HCT116 (cell line): Measurements from ENCODE around the gene NMD3. TPM values are rescaled to one million over a fixed set of nuclear protein-coding genes. Genes with fewer than 3 reads are reported as not detected.

Source experiments
- ATAC-seq: fragments of 200-7000 bp; cut with Tn5 transposase; 2 replicates; pipeline ENCODE4 v1.9.1; 2020; ENCODE audit warnings: mild to moderate bottlenecking, moderate library complexity
- BruUV-seq: library from RNA; stranded (reverse); fragments of 400-500 nt; replicated peaks from 2 replicates; lab custom pipeline; 2021; lab: Mats Ljungman, UMichigan
- CTCF ChIA-PET: fragments of 300-600 bp; sonication (Branson Sonifier 250); formaldehyde crosslinking; loops from one replicate; lab custom pipeline; 2021; ENCODE audit warnings: antibody characterized with exemption; lab: Charles Lee
- POLR2A ChIA-PET: fragments of 300-600, 350-600 bp; sonication (Branson Sonifier 250); formaldehyde crosslinking; loops from one replicate; lab custom pipeline; 2021; ENCODE audit warnings: antibody characterized with exemption; lab: Charles Lee
- RAD21 ChIA-PET, 2 experiments: fragments of 300-600 bp; sonication (Branson Sonifier 250); formaldehyde crosslinking; loops; one replicate each; lab custom pipeline; 2023; ENCODE audit warnings: low total read pairs in 2 of 2; ENCODE audit not compliant: uncharacterized antibody in 2 of 2, unreplicated experiment in 2 of 2, low non-redundant PET in 1 of 2; lab: Charles Lee
- DNase-seq: peaks from one replicate; pipeline ENCODE4 v3.0.0-alpha.2; 2010; ENCODE audit warnings: low read depth, low spot score
- H2AFZ ChIP-seq: fragments of 200-600 bp; shearing (Covaris generic), sonication (generic); 2 replicates; pipeline ENCODE4 v1.6.1; 2017; ENCODE audit warnings: low read depth, mixed run types, mixed read lengths, antibody characterized with exemption, low read length; ENCODE audit not compliant: poor library complexity, severe bottlenecking
- H3K27ac ChIP-seq: 2 replicates; pipeline ENCODE4 v1.5.1; 2012; ENCODE audit warnings: low read depth, low read length
- H3K27me3 ChIP-seq: fragments of 200-600 bp; sonication (generic); 2 replicates; pipeline ENCODE4 v1.6.1; 2016; ENCODE audit warnings: mixed run types, low read length, mixed read lengths; ENCODE audit not compliant: insufficient read depth
- H3K36me3 ChIP-seq, 2 experiments: fragments of 200-500 bp in 1 of 2; fragments of 200-600 bp in 1 of 2; sonication (Bioruptor generic) in 1 of 2; sonication (generic) in 1 of 2; 2 replicates each; pipeline versions ENCODE4 v1.5.1 to v1.6.1; 2014 to 2016; ENCODE audit warnings: low read length in 2 of 2, inconsistent platforms in 1 of 2, mixed read lengths in 1 of 2, mixed run types in 1 of 2; ENCODE audit not compliant: insufficient read depth in 2 of 2, control insufficient read depth in 1 of 2
- H3K4me1 ChIP-seq, 2 experiments: fragments of 200-600 bp in 1 of 2; sonication (generic) in 1 of 2; 2 replicates each; pipeline versions ENCODE4 v1.5.1 to v1.6.1; 2012 to 2017; ENCODE audit warnings: low read length in 2 of 2, inconsistent platforms in 1 of 2, mild to moderate bottlenecking in 1 of 2, mixed read lengths in 1 of 2, mixed run types in 1 of 2, moderate library complexity in 1 of 2; ENCODE audit not compliant: insufficient read depth in 2 of 2, control insufficient read depth in 1 of 2
- H3K4me2 ChIP-seq: fragments of 200-600 bp; sonication (generic); 2 replicates; pipeline ENCODE4 v1.6.1; 2017; ENCODE audit warnings: mixed run types, low read length, mixed read lengths
- H3K4me3 ChIP-seq, 2 experiments: fragments of 200-600 bp in 1 of 2; sonication (generic) in 1 of 2; replicated peaks in 1 of 2; 2 replicates each; pipeline ENCODE4 v1.5.1; 2011 to 2016; ENCODE audit warnings: low read length in 2 of 2, control low read depth in 1 of 2, low read depth in 1 of 2, mild to moderate bottlenecking in 1 of 2, mixed read lengths in 1 of 2, mixed run types in 1 of 2
- H3K79me2 ChIP-seq: fragments of 200-600 bp; sonication (generic); 2 replicates; pipeline ENCODE4 v1.6.1; 2017; ENCODE audit warnings: mild to moderate bottlenecking, mixed run types, low read length, moderate library complexity, mixed read lengths; ENCODE audit not compliant: insufficient read depth
- H3K9ac ChIP-seq: fragments of 200-600 bp; sonication (generic); 2 replicates; pipeline ENCODE4 v1.6.1; 2016; ENCODE audit warnings: low read length, mixed read lengths
- H3K9me2 ChIP-seq: fragments of 200-600 bp; sonication (generic), shearing (Covaris generic); 2 replicates; pipeline ENCODE4 v1.6.1; 2017; ENCODE audit warnings: mixed run types, mild to moderate bottlenecking, moderate library complexity; ENCODE audit not compliant: insufficient read depth
- H3K9me3 ChIP-seq, 2 experiments: fragments of 200-500 bp in 1 of 2; fragments of 200-600 bp in 1 of 2; sonication (Bioruptor generic) in 1 of 2; sonication (generic) in 1 of 2; 2 replicates each; pipeline ENCODE4 v1.6.1; 2014 to 2017; ENCODE audit warnings: low read length in 2 of 2, mixed read lengths in 2 of 2, inconsistent platforms in 1 of 2, low read depth in 1 of 2, mild to moderate bottlenecking in 1 of 2, mixed run types in 1 of 2, moderate library complexity in 1 of 2; ENCODE audit not compliant: control insufficient read depth in 1 of 2, insufficient read depth in 1 of 2
- H4K20me1 ChIP-seq: fragments of 200-600 bp; sonication (generic), shearing (Covaris generic); 2 replicates; pipeline ENCODE4 v1.6.1; 2017; ENCODE audit warnings: mixed run types, mild to moderate bottlenecking, moderate library complexity; ENCODE audit not compliant: insufficient read depth
- ATF3 ChIP-seq: IDR thresholded peaks from 2 replicates; pipeline ENCODE4 v1.6.1; 2012
- CBX3 ChIP-seq: IDR thresholded peaks from 2 replicates; pipeline ENCODE4 v1.6.1; 2012; ENCODE audit warnings: low read depth
- CEBPB ChIP-seq: IDR thresholded peaks from 2 replicates; pipeline ENCODE4 v1.6.1; 2012; ENCODE audit warnings: low read depth
- CTCF ChIP-seq, 3 experiments: fragments of 200-600 bp in 1 of 3; sonication (generic) in 1 of 3; IDR thresholded peaks in 2 of 3; conservative IDR thresholded peaks in 1 of 3; 2 replicates each; pipeline ENCODE4 v1.5.1; 2012 to 2017; ENCODE audit warnings: low read depth in 2 of 3, low read length in 2 of 3, antibody characterized with exemption in 1 of 3, borderline replicate concordance in 1 of 3, control low read depth in 1 of 3, mild to moderate bottlenecking in 1 of 3, mixed read lengths in 1 of 3, mixed run types in 1 of 3, moderate library complexity in 1 of 3; ENCODE audit not compliant: insufficient read depth in 1 of 3
- EGR1 ChIP-seq: IDR thresholded peaks from 2 replicates; pipeline ENCODE4 v1.6.1; 2012; ENCODE audit warnings: low read depth
- ELF1 ChIP-seq: IDR thresholded peaks from 2 replicates; pipeline ENCODE4 v1.6.1; 2012; ENCODE audit warnings: low read depth, borderline replicate concordance
- EZH2 ChIP-seq: fragments of 200-600 bp; sonication (generic); IDR thresholded peaks from 2 replicates; pipeline ENCODE4 v1.6.1; 2017; ENCODE audit warnings: antibody characterized with exemption, mixed run types
- EZH2phosphoT487 ChIP-seq: fragments of 200-600 bp; IDR thresholded peaks from 2 replicates; pipeline ENCODE4 v1.6.1; 2018; ENCODE audit warnings: antibody characterized with exemption, borderline replicate concordance
- FOSL1 ChIP-seq: IDR thresholded peaks from 2 replicates; pipeline ENCODE4 v1.6.1; 2012; ENCODE audit warnings: low read depth
- JUND ChIP-seq: IDR thresholded peaks from 2 replicates; pipeline ENCODE4 v1.6.1; 2012
- POLR2A ChIP-seq: IDR thresholded peaks from 2 replicates; pipeline ENCODE4 v1.7.0; 2011; ENCODE audit warnings: borderline replicate concordance; ENCODE audit not compliant: insufficient read depth, insufficient read length; ENCODE audit errors: extremely low read depth
- POLR2AphosphoS5 ChIP-seq: IDR thresholded peaks from 2 replicates; pipeline ENCODE4 v1.6.1; 2011; ENCODE audit warnings: mild to moderate bottlenecking, low read depth, low read length, moderate library complexity
- RAD21 ChIP-seq: IDR thresholded peaks from 2 replicates; pipeline ENCODE4 v1.6.1; 2012; ENCODE audit warnings: low read depth, mild to moderate bottlenecking
- SIN3A ChIP-seq: IDR thresholded peaks from 2 replicates; pipeline ENCODE4 v1.6.1; 2012; ENCODE audit warnings: low read depth
- SP1 ChIP-seq: IDR thresholded peaks from 2 replicates; pipeline ENCODE4 v1.6.1; 2012; ENCODE audit warnings: low read depth
- SRF ChIP-seq: IDR thresholded peaks from 2 replicates; pipeline ENCODE4 v1.6.1; 2012; ENCODE audit warnings: low read depth
- TCF7L2 ChIP-seq: IDR thresholded peaks from 2 replicates; pipeline ENCODE4 v1.7.0; 2011; ENCODE audit warnings: borderline replicate concordance, inconsistent platforms; ENCODE audit not compliant: insufficient read depth, insufficient read length; ENCODE audit errors: extremely low read depth
- YY1 ChIP-seq: IDR thresholded peaks from 2 replicates; pipeline ENCODE4 v1.6.1; 2011; ENCODE audit warnings: low read length, low read depth, moderate library complexity, mild to moderate bottlenecking; ENCODE audit not compliant: insufficient replicate concordance; ENCODE audit errors: extremely low read depth
- ZFX ChIP-seq: fragments of 450-650 bp; IDR thresholded peaks from 2 replicates; pipeline ENCODE4 v1.6.1; 2017
- ZNF274 ChIP-seq: fragments of 200-500 bp; sonication (Bioruptor generic); IDR thresholded peaks from 2 replicates; pipeline ENCODE4 v1.6.1; 2014; ENCODE audit warnings: mild to moderate bottlenecking, low read depth, low read length, inconsistent platforms
- intact Hi-C: fragments of 100-400 bp; cut with micrococcal nuclease; formaldehyde crosslinking; loops from 2 replicates; pipeline ENCODE4 v1.10.0; 2022
- total RNA-seq: library from RNA; stranded (reverse); gene quantifications from one replicate; pipeline ENCODE4 v1.2.1, GENCODE V29; 2021; ENCODE audit not compliant: unreplicated experiment

NMD3 gene
- total RNA-seq, 1 experiment from 2014 or later = 85.2 TPM

GRCh38 chr3:161251716-161252115 lies 30.6 kb downstream of the NMD3 start:
- H3K4me2 ChIP-seq = no peak overlapping the region
- no peak overlapping the region for H3K9ac ChIP-seq
- no peaks in the 10 kb centered on the region for H3K27me3 ChIP-seq
- ATAC-seq = no peak
- no peaks in the 10 kb centered on the region for H3K9me2 ChIP-seq
- ChIA-PET CTCF (no interaction called here), POLR2A (no interaction called here), RAD21 (no interaction called here)
- TF ChIP-seq CEBPB = no peak
- no peak for TF ChIP-seq ZFX
- TF ChIP-seq EZH2 = no peak
- no peak for TF ChIP-seq TCF7L2
- TF ChIP-seq EZH2phosphoT487 = no peak
- TF ChIP-seq SRF = no peak
- TF ChIP-seq SP1 = no peak
- no peak for TF ChIP-seq YY1
- no peak for TF ChIP-seq FOSL1
- H3K36me3 ChIP-seq = peaks cover 38 to 39% of the 10 kb centered on the region in 2 experiments
- no TSS peak for BruUV-seq
- DNase-seq = no peak
- H4K20me1 ChIP-seq = no peaks in the 10 kb centered on the region; the same call in none of the 2 replicates
- H3K27ac ChIP-seq = no peak overlapping the region
- no peaks in the 10 kb centered on the region for H3K4me1 ChIP-seq
- no peak overlapping the region for H3K4me3 ChIP-seq
- intact Hi-C loops = no loop called here
- no peak overlapping the region for H2AFZ ChIP-seq
- H3K79me2 ChIP-seq = peaks cover 4% of the 10 kb centered on the region; the same call in 1 of the 2 replicates
- H3K9me3 ChIP-seq = no peaks in the 10 kb centered on the region

DNA sequence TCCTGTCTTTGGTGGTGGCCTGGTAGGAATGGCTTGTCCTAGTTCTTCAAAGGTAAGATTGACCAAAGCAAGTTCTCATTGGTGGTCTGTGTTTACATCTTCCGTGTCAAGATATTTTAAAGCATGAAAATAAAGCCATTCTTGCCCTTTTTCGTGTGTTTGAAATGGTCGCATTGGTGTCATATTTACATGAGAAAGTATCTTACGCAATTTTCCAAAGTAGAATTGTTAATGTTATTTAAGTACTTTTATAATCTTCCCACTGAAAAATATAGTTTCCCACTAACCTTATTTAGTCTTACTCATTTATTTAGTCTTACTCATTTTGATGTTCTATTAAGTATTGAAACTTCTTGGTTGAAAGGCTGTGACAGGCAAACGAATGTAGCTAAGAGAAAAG lies 31.0 kb downstream of the NMD3 start:
- no peak for TF ChIP-seq EGR1
- TF ChIP-seq CTCF (IDR thresholded peaks at IDR 0.05 in 2 of 3, conservative IDR thresholded peaks at IDR 0.05 in 1 of 3; ENCODE audit: borderline replicate concordance in 1 of 3, insufficient read depth in 1 of 3, low read depth in 2 of 3, low read length in 2 of 3) = no peak
- TF ChIP-seq POLR2AphosphoS5 = no peak
- TF ChIP-seq JUND = no peak
- no peak for TF ChIP-seq ZFX
- TF ChIP-seq SIN3A = no peak
- TF ChIP-seq EZH2phosphoT487 = no peak
- no peak for TF ChIP-seq POLR2A
- no peak for TF ChIP-seq RAD21
- TF ChIP-seq ELF1 = no peak
- no peak for TF ChIP-seq FOSL1
- no peak for TF ChIP-seq EZH2
- no peak for TF ChIP-seq SP1
- TF ChIP-seq ATF3 = no peak
- no peak for TF ChIP-seq CBX3
- TF ChIP-seq CEBPB = no peak
- no peak for TF ChIP-seq ZNF274
- TF ChIP-seq TCF7L2 = no peak
- TF ChIP-seq, all 23 proteins: peak for 0
- no peak overlapping the region for H3K9ac ChIP-seq
- no peaks in the 10 kb centered on the region for H3K9me3 ChIP-seq
- H4K20me1 ChIP-seq = no peaks in the 10 kb centered on the region; the same call in none of the 2 replicates
- H3K4me1 ChIP-seq = no peaks in the 10 kb centered on the region
- no peak overlapping the region for H3K27ac ChIP-seq
- no peak overlapping the region for H3K4me3 ChIP-seq
- H3K79me2 ChIP-seq = peaks cover 6% of the 10 kb centered on the region; the same call in 1 of the 2 replicates
- ATAC-seq (no peak), DNase-seq (no peak)
- H3K36me3 ChIP-seq = peaks cover 35 to 37% of the 10 kb centered on the region in 2 experiments
- H2AFZ ChIP-seq = no peak overlapping the region
- no peaks in the 10 kb centered on the region for H3K9me2 ChIP-seq
- no peak overlapping the region for H3K4me2 ChIP-seq
- intact Hi-C loops = no loop called here
- ChIA-PET POLR2A (no interaction called here), CTCF (no interaction called here), RAD21 (no interaction called here)
- no peaks in the 10 kb centered on the region for H3K27me3 ChIP-seq
- BruUV-seq = no TSS peak
